SHP77 treated with DMSO at 0.1 percent for 48 hours (cell line): Measurements from ENCODE around the gene EEA1.

Source experiments
- DNase-seq: peaks from one replicate; lab custom pipeline; 2025; lab: John Stamatoyannopoulos, UW

Gene EEA1

DNA sequence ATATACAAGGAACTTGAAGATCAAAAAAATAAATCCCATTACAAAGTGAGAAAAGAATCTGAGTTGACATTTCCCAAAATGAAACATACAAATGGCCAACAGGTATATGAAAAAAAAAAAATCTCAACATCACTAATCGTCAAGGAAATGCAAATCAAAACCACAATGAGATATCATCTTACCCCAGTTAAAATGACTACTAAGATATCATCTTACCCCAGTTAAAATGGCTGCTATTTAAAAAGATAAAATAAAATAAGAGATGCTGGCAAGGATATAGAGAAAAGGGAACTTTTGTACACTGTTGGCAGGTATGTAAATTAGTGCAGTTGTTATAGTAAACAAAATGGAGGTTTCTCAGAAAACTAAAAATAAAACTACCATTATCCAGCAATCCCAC lies 181.9 kb downstream of the EEA1 start:
- no peak for DNase-seq

DNA sequence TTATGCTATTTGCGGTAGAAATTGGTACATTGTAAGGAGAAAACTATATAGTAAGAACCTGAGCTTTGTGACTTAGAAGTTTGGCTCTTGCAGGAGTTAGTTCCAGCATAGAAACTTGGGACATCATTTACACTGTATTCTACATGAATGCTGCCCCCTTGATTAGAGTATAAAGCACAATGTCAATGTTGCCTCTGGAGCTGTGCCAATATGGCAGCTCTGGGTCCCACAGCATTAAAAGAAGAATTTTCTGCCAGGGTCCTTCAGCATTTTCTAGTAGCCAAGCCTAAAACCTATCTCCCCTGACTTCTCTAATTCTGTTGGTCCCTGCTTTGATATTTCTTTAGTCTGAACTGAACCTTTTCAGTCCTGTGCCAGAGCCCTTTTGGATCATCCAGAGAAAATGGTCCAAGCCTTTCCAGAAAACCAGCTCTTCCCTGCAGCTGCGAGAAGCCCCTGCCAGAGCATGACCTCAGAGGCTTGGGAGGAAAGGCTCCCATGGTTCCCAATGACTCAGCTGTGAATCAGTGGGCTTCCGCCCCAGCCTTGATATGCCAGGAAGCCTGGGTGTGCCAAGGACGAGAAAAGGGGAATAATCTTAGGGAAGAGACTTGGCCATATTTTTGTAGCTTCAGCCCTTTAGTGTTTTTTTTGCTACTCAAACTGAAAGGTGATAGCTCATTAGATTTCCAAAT lies 183.1 kb downstream of the EEA1 start:
- no peak for DNase-seq

DNA sequence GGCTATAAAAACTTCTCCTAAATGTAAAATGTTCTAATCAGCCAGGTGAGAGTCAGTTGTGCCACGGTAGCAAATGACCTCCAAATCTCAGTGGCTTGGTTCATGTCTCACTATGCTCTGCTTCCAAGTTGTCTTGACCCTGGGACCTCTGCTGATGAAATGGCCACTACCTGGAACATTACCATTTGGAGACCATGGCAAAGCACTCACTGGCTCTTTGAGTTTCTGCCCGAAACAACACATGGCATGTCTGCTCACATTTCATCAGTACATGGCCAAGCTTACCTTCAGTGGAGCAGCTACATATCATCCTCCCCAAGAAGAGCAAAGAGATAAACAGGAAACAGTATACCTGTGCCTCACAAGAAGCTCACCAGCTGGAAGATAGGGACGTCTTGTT lies 186.1 kb downstream of the EEA1 start:
- no peak for DNase-seq

DNA sequence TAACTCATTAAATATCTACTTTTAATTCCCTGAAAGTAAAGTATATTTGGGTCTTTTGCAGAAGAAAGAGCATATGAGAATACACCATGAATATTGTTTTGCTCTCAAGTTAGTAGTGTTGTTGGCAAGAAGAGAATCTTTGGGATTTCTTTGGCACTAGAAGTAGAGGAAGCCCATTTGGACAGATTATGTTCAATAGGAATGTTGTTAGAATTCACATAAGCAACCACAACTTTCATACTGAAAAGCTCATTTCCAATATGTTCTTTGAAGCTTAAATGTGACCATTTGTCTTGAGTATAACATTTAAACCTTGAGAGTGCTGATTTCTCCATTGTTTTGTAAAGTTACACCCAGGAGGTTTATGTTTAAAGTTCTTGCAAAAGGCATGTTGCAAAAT lies 188.7 kb downstream of the EEA1 start:
- DNase-seq, result no peak

DNA sequence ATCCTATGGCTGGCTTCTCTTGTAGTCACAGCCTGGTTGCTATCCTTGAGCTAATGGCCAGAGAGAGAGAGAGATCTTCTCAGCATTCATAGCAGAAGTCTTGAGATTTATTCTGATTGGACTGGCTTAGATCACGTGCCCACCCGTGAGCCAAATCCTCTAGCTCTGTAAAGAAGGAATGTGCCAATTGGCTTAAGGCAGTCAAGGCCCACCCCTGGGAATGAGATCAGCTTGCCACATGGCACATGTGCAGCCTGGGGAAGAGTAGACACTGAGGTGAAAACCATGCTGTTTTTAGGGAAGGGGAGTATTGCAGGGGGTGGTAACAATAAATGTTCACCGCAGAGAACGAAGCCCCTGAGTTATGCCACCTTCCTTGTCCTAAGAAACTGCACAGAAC lies 190.0 kb downstream of the EEA1 start:
- no peak for DNase-seq

DNA sequence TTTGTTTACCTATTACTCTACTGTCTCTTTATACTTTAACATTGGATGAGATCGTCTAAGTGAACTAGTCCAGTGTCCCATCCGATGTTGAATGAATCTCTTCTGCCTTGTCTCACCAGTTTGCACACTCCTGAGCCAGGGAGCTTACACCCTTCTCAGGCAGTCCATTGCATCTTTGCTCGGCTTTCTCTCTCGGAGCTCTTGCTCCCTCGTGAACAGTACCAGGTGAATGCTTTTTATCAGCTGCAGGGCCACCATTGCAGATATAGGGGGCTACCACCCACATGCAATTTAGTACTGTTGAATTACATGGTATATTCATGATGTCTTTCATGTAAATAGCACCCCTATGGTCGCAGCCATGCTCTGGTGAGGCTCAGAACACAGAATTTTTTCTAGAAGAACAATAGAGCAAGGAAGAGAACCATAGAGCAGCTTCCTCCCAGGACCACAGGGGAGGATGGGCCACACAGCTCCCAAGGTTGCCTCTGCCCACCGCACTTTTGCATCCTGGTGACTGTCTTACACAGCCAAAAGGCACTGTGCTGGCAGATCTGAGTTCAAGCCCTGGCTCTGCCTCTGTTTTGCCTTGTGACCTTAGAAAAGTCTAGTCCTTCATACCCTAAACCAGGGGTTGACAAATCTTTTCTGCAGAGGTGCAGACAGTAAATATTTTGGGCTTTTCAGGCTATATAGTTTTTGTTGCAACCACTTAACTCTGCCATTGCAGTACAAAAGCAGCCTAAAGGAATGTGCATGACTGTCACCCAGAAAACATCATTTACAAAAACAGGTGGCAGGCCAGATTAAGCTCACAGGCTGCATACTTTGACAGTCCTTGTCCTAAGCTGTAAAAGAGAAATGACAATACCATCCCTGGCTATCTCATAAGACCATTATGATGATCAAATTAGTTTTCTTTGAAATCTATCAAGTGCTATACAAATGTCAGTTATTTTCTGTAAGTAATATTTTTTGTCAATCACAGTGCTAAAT lies 190.9 kb downstream of the EEA1 start:
- no peak for DNase-seq

DNA sequence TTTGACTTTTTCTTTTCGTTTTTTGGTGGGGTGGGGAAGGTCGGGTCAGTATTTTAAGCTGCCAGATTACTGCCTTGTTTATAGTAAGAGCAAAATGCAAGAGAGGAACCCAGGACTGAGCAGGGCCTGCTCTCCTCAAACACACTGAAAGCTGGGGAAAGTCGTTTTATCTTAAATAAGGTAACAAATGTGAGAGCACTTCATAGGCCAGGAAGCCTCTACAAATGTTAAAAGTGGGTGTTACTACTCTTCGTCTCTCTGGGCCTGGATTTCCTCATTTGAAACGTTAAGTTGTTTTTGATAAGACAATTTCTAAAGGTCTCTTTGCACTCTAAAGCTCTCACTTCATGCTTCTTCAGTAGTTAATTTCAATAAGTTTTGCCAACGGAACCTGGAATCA lies 192.5 kb downstream of the EEA1 start:
- no peak for DNase-seq

DNA sequence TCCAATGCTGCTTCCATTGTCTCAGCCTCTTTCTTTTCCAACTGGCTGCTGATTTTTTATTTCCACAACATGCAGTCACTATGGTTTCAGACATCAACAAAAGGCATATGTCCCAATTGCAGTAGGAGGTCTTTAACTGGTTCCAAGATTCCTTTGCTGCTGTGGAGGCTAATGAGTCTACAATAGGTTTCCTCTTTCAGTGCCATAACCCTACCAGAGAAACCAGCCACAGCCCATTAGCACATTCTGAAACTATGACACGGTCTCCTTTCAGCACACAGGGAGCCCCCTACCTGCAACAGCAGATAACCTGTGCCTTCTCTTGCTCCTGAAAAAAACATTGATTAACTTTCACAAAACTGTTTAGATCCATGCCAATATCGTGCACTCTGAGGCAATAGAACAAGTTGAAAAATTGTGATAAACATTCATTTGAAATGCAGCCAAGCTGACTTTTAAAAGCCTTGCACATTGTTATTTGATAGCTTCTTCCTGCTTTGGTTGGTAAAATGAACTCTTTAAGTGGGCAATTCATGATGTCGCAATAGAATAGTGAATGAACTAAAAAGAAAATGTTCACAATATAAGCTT lies 193.9 kb downstream of the EEA1 start:
- no peak for DNase-seq

DNA sequence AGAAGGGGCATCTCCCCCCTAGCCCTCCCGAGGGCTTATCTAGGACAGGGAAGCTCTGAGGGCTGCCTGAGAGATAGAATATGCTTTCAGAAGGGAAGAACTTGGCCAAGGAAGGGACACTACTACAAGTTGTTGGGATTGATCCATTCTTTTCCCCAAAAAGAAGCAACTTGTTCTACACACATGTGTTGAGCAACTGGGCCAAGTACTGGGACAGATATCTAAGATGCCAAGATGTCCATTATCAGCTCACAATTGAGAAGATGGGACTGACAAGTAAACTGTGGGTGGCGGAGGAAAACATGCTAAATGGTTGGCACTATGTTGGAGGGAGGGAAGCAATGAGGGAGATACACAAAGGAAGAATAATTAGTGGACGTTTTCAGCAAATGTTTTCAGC lies 195.4 kb downstream of the EEA1 start:
- no peak for DNase-seq

DNA sequence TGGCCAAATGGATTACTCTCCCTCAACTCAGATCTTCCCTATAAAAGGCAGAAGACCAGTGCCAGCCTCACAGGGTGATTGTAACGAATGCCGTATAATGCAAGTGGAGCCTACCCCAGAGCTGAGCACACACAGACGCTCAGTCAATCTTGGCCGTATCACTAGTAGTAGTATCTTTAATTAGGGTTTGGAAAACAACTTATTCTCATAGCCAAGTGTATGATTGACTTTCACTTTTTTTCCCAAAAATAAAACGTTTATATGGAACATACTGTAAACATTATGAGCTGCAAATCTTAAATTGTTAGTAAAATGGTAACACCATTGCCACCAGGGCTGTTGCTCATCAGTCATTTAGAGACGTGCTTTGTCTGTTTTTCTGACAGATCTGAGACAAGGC lies 195.9 kb downstream of the EEA1 start:
- no peak for DNase-seq

DNA sequence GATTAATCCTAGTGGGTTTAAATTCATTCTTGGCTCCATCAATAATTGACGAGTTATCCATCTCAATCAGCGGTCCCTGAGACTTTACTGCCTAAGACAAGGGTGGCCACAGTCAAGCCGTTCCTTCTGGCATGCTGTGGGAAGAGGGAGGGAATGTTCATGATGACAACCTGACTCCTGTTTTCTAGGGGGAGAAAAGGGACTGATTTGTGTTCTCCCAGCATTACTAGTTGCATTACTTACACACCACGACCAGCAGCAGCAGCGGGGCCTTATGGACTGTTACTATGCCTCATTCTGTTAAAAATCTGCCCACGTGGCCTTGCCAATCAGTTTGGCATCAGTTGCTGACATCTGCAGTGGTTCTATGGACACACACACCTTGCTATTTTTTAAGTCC lies 196.4 kb downstream of the EEA1 start:
- no peak for DNase-seq

DNA sequence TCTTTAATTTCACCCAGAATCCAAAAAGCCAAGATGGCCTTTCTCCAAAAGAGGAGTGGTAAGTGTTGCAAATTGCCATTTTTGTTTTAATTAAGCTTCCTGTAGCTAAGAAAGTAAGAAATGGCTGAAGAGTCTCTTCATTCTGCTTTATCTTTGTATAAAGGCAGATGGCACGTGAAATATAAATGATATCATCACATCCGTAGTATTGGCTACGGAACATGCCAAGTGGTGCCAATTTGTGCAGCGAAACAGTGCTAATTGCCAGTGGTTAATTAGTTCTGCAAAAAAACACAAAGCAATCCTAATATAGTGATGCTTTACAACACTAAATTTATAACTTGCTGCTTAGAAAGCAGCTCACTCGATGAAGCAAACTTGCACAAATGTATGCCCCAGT lies 196.9 kb downstream of the EEA1 start:
- no peak for DNase-seq

DNA sequence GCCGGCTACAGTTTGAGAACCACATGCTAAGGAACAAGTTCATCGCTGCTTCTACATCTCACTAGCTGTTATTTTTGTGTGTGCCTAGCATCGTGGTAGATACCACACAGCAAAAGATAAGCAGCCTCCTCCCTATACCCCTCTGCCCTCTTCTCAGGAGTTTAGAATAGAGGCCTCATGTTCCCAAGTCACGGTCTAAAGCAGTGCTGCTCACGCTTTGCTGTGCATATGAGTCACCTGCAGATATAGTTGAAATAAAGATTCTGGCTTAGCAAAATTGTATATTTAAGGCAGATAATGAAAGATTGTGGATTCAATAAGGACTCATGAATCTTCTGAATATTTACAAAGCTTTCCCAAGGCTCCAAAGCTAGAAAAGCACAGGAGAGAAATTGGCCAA lies 198.3 kb downstream of the EEA1 start:
- DNase-seq, result no peak

DNA sequence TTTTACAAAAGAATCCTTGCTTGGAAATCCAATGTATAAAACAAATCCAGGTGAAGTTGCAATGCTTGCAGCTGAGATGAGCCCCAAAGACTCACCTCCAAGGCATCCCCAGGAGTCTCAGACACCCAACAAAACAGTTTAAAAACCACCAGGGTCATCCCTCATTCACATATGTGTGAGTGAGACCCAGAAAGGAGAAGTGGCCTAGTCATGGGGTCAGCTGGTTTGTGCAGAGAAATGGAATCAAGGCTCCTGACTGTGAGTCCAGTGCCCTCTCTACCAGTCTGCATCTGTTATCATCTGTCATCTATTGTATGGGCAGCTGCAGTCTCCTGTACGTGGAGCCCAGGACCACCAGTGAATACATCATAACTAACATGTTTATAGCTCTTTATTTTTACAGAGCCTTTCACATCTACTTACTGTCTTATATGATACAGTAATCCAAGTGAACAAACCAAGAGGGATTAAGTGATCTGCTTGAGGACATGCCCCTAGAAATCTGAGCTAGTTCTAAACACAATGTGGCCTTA lies 199.3 kb downstream of the EEA1 start:
- DNase-seq, result no peak

DNA sequence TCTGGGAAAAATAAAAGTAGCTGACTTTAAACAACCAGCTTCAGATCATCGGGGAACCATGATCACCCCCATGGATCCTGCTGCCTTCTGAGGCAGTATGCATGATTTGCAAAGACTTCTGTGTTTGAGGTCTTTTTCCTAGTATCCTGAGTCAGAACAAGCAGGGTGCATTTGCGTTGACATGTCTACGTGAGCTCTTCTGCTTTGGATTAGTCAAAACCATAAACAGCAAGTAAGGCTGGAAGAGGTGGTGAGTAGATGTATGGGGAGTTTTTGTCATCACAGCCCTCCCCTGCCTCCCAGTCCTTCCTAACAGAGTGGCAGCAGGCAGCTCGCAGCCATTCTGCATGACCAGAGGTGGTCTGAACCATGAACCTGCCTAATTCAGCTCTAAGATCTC lies 202.2 kb downstream of the EEA1 start:
- DNase-seq, result no peak

DNA sequence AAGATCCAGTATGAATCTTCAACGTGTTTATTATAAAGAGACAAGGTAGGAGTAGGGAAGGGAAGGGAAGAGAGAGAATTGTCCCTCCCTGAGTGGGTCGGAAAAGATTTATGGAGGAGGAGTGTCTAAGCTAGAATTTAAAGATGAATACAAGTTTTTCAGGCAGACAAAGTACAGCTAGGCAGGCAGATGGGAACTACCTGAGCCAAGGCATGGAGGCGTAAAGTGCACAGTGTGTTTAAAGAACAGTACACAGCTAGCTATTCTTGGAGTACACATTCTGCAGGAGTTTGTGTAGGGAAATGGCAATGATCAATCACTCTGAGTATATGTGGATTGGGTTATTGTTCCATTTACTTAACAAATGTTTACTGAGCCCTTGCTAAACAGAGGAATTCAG lies 206.2 kb downstream of the EEA1 start:
- DNase-seq, result no peak

DNA sequence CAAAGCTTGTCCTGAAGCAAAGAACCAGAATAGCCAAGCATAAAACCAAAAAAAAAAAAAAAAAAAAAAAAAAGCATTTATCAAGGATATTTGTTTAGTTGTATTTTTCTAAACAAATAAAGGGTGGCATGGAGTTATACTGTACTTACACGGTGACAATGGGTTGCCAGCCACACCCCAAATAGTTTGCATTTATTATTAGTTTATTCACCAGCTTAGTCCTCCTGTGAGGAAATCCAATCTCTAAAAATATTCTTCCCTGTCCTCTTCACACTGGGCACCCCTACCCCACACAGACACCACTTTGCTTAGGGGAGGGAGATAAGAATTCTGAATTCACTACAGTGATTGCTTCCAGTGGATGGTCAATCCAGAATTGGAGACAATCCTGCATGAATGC lies 207.4 kb downstream of the EEA1 start:
- DNase-seq, result no peak

DNA sequence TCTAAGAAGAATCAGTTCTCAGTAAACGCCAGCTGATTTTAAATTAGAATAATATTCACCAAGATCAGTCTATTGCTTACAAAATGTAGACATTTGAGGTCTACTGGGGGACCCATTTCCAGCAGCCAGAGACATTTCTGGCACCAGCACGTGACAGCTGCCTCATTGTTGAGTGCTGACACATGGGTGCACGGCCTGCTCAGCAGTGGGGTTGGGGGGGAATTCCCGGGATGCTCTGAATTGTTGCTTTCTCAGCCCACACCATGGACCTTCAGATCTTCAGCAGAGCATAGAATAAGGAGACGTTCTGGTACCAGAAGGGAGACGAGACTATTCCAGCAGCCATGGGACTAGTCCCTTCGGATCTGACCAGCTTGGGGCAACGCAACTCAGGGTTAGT lies 208.0 kb downstream of the EEA1 start:
- no peak for DNase-seq
